Eye (tissue), 1 donor: ENCODE data around the gene NKX2-1.
A peak's percentile ranks its signal among the peaks of the same experiment; 100 is the strongest.
"Not testable (repeated sequence)": the region's sequence is repeated elsewhere in the genome, so short reads cannot be mapped to it uniquely, and the experiment has no call there.

ENCODE experiments used
- DNase-seq: peaks from one replicate; pipeline ENCODE4 v3.0.0-alpha.2; 2015

NKX2-1 gene

DNA sequence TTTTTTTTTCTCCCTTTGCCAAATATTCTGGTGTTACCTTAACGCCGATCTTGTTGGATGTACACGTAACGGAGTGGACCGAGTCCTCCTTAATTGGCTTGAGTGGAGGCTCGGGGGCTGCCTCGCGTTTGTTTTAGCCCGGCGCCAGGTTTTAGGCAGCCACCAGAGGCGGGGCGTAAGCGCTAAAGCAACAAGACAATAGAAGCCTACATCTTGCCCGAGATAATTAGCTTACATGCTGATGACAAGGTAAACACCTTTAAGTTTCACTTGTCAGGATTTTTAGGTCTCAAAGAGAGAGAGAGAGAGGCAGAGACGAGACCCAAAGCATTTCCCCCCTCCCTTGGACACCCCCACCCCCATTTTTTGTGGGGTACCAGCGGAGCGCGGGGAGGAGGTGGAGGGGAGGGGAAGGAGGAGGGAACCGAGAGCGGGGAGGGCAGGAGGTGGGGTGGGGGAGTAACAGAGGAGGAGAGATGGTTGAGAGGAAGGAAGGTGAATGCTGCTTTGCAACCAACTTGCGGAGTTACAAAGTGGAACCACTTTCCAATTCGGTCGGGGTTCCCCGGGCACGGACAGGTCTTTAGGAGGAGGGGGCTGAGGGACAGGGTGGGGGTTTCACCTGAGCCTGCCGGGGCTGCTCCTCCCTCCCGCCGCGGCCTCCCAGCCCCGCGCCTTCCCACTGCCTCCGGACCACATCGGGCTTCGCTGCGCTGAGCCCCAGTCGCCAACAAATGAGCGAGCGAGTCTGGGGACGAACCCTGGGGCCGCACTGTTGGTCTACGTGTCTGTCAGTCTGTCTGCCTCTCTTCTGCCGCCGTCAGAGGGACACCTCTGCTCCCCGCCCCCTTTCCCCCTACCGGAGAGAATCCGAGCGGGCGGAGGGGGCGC is at the start of gene NKX2-1:
Gene NKX2-1, minus strand, starts transcription at position 802 of the 891 bp plus-strand sequence. Its CDS starts 103 bp downstream, at position 699.
- peak; percentile 60 for DNase-seq

DNA sequence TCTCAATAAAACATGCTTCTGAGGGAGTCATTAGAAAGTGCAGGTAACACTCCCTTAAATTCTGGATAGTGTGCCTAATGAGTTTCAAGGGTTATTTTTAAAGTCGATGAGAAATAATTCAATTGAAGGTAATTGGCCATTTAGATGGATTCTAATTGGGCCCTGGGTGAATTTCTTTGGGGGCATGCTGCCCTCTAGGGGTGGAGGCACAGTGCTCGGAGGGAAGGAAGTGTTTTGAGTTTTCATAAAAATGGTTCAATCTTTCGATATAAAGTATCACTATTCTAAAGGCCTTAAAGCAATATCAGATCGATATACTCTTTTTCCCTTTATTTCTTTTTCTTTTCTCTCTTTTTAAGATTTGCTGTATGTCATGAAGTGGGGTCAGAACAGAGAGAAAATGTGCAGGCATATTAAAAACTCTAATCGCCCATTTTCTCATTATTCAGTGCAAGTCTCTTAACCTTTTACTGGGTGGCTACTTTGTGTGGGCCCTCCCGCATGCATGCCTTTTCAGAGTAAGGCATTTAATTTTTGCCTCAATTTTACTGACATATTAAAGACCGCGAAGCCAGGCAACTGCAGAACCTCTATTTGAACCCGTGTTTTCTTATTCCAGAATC is 36.9 kb upstream of the NKX2-1 start:
- DNase-seq = peak; percentile 57

DNA sequence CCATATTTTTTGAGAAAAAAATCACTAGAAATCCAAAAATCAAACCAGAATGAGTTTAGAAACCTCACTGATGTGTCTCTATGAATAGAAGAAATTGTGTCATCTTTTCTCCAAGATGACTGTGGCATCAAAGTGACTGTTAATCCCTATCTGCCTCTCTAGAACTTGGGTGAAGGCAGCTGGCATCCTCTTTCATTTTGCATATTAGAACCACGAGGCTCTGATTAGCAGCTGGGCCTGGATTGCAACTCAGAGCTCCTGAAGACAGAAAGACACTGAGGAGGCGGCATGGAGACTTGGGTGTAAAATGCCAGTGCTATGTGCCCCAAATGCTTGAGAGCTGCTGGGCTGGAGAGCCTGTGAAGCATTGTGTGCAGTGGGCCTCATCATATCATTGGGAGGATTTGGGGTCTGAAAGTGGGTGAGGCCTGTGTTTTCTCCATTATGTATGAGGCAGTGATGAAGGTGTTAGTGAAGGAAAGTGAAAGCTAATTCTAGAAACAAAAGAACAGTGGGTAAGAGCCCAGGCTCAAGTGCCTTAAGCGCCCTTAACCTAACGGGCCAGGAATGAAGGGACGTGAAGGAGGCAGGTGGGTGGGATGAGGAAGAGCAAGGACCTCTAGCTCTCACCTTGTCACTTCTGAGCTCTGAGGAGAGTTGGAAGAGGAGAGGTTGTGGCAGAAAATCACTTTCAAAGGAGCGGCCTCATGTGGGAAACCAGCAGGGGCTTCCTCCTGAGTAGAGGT is 36.1 kb upstream of the NKX2-1 start:
- DNase-seq = no peak

DNA sequence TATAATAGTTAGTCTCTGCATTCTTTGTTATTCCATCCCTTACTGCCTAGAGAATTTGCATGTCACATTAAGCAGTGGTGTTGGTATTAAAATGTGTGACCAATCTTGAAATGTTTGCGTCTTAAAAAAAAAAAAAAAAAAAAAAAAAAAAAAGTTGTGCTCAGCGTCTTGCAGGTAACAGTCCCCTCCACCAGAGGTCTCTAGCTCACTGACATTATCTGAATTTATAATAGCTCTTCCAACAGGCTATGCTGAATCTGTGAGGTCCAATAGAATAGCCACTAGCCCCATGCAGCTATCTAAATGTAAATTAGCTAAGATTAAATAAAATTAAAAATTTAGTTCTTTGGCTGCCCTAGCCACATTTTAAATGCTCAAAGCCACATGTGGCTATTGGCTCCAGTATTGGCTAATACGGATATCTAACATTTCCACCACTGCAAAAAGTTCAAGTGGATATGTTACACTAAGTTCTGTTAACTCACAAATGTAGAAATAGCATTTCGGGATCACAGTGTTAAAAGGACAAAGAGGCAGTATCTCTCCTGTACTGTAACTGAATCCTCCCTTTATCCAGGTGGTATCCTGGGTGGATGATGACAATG is 33.7 kb upstream of the NKX2-1 start:
- peak; percentile 68 for DNase-seq

DNA sequence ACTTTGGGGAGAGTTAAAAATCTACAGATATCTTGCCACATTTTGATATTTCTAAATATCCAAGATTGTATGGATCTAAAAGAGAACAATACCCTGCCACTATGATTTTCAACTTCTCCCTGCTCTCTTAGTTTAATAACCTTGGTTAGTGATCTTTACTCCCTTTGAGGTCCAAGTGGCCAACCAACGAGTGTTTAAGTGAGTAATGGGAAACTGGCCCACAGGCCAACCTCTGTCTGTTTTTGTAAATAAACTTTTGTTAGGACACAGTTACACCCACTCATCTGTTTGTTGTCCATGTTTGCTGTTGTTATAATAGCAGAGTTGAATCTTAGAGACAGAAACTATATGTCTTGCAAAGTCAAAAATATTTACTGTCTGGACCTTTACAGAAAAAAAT is 30.9 kb upstream of the NKX2-1 start:
- DNase-seq = no peak

DNA sequence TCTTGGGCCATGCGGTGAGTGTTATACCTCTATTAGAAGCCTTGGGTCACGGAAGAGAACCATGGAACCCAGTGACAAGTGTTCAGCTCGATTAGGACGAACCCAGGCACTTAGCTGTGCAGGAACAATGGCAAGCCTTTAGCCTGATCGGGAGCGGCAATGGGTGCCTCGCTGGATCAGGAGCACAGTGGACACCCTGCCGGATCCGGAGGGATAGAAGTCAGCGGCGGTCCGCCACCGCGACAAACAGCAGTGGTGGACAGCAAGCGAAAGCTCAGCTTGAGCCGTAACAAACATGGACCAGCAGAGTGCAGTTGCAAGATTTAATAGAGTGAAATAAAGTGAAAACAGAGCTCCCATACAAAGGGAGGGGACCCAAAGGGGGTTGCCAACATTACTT is 24.2 kb upstream of the NKX2-1 start:
- DNase-seq = not testable (repeated sequence)

DNA sequence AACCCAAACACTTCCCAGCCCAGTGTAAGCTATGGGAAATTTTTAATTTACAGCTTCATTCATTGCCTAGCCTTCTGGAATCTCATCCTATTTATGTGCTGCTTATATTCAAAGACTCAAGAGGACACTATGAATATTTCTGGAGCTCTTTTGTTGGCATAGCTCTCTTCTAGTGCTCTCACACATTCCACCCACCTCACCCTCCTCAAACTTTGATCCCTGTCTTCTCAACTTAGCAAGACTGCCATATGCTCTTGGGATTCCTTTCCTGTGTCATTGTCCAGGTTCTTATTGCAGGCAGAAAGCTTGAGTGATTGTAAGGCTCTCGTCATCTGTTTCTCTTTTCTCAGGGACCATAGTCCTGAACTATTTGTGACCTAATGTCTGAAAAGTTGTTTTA is 18.0 kb upstream of the NKX2-1 start:
- no peak for DNase-seq

DNA sequence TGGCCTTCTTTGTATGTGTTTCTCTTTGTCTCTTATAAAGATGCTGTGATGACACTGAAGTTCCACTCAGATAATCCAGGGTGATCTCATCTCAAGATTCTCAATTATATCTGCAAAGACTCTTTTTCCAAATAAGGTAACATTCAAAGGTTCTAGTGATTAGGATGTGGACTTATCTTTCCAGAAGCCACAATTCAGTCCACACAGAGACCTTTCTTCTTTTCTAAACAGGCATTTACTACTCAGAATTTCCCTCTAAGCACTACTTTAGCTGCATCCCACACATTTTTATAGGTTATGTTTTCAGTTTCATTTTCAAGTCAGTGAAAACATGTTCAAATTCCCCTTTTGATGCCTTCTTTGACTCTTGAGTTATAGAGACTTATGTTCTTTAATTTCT is 9.0 kb upstream of the NKX2-1 start:
- no peak for DNase-seq

DNA sequence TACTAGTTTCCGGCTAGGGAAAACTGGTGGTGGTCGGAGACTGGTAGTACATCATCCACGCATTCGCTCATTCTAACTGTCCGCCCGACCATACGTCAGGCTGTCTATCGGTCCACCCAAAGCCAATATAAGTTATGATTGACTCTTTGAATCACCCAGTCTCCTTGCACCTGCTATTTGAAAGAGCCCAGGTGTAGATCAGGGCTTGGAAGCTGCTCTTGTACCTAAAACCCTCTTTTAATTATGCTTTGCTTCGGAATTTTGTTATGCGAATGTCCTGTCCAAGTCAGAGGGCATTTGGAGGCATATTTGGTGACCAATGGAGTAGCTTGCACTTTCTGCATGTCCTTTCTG is 5.7 kb upstream of the NKX2-1 start:
- DNase-seq = no peak

DNA sequence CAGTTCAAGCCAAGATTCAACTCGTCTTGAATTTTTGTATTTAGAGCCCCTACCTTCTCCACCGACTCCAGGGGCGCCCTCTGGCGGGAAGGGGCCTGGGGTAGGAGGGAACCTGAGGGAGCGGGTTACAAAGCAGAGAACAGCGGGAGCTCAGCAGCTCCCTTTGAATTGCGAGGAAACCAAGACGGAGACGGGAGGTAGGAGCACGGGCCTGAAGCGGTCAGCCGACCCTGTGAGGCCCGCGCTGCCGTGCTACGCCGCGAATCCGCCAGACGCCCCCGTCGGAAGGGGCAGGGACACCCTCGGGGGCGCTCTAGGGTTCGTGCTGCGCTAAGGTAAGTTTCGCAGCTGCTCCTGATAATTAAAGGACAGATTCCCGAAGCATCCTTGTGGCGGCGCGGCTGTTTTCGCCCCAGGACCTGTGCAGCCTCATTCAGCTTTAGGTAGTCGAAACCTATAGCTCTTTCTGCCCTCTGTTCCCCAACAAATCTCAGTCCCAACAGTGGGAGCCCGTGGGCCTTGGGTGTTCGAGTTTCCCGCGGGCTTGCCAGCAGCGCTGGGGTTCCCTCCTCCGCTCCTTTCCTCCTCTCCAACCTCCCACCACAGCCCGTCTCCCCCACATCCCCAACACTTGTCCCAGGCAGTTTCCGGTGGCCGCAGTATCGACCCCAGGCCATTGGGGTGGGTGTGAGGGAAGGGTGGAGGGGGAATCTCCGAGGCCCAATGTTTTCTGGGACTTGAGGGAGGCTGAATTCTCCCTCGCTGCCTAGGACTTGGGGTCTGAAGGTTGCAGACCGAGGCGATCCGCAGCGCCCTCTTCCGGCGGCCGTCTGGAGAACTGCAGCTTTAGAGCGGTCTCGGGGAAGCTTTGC is 5.1 kb upstream of the NKX2-1 start:
- peak; percentile 85 for DNase-seq

DNA sequence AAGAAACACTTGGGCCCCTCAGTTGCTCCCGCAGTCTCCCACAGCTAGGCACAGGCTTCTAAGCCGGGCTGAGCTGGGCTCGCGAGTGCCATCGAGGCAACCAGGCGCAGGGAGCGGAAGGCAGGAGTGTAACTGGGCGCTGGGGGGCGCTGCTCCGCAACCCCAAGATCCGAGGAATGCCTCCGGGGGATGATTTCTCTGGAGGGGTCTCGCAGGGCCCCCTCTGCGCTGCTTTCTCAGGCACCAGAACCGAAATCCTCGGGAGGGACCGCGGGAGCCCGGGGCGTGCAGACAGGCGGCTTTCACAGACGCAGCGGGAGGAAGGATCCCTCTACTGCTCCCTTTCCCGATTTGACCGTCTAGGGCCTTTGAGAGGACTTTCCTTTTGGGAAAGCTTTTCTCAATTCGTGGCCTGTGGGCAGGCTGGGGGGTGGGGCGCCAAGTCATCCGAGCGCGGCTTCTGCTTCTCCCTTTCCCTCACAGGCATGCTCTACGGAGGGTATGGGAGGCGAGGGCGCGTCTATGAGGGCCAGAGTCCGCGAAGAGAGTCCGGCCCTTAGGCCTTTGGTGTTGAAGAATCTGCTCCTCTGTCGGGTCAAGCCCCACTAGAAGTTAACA is 4.3 kb upstream of the NKX2-1 start:
- DNase-seq = peak; percentile 52

DNA sequence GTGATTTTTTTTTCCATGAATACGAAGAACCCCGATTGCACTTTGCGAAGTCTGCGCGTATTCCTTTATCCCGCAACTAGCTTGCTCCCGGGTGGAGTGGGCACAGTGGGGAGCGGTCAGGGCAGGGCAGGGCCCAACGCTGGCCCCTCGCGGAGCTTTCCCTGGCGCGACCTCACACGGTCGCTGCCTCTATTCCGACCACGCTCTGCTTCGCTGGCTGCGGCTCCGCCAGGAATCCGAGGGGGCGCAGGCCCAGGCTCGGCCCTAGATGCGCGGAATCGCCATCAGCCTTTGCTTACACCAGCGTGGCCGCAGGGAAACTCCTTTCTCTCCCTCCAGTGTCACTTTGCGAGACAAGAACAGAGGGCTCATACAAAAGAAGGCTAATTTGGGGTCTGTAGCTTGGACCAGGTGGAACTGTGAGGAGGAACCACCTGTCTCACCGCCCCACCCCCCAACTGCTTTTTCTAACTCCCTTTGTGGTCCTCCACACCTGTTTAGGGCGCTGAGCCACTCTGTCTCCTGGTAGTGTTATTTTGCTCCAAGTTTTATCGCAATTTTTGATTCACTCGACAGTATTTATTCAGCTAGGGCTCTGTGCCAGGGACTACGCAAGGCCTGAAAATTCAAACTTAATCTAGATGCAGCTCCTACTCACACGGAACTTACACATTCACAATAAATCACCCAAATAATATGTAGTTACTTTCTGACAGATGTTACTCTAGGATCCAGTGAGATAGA is 3.1 kb upstream of the NKX2-1 start:
- DNase-seq = peak; percentile 55

DNA sequence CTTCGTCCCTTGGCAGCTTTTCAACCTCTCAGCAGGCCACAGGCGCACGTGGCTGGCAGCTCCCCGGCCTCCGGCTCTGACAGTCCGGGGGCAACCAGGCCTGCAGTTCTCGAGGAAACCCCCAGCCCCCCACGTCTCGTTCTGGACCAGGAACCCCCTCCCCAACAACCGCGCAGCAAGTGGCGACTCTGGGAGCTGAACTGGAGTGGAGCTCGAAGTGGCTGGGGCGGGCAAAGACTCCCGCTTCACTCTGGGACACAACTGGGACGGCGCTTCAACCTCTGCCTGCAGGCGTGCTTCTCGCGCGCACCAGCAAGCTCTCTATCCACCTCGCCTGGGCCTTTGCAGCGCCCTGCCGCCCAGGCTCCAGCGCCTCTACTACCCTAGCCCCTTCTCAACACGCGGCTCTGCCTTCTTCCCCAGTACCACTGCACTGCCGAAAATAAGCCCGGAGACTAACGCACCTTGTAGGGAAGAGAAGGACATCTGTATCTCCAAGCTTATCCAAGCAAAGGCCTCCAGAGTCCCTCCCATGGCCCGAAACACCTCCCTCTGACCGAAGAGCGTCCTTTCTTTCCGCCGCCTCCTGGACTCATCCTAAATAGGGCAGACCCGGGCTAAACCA is 2.4 kb upstream of the NKX2-1 start:
- peak; percentile 61 for DNase-seq

DNA sequence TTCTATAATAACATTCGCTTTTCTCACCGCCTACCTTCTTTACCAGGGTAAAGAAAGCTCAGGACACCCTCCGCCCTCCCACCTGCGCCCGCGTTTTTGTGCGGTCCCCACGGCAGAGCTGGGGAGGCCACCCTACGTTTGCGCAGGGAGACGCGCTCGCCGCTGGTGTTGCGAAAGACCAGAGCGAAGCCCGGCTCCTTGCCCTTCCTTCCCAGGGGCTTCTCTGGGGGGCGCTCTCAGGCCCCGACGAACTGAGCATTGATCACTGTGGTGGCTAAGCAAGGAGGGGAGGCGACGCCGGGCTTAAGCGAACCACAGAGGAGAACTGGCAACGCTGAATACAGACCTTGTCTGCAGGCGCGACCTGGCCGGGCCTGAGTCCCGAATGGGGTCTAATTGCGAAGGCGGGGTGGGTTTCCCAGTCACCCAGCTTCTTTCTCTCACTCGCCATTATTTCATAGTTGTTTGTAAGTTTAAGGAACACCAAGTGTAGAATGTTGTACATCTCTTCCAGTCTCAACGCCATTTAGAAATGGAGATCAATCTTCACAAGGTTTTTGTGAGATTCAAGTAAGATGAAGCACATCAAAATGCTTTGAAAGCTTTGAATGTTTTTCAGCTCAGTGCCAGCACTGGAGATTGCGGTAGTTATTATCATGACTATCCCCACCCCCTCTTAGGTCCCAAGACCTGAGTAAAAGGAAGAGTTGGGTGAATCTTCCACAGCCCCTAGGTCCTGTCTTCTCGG is 1.7 kb upstream of the NKX2-1 start:
- peak; percentile 56 for DNase-seq

DNA sequence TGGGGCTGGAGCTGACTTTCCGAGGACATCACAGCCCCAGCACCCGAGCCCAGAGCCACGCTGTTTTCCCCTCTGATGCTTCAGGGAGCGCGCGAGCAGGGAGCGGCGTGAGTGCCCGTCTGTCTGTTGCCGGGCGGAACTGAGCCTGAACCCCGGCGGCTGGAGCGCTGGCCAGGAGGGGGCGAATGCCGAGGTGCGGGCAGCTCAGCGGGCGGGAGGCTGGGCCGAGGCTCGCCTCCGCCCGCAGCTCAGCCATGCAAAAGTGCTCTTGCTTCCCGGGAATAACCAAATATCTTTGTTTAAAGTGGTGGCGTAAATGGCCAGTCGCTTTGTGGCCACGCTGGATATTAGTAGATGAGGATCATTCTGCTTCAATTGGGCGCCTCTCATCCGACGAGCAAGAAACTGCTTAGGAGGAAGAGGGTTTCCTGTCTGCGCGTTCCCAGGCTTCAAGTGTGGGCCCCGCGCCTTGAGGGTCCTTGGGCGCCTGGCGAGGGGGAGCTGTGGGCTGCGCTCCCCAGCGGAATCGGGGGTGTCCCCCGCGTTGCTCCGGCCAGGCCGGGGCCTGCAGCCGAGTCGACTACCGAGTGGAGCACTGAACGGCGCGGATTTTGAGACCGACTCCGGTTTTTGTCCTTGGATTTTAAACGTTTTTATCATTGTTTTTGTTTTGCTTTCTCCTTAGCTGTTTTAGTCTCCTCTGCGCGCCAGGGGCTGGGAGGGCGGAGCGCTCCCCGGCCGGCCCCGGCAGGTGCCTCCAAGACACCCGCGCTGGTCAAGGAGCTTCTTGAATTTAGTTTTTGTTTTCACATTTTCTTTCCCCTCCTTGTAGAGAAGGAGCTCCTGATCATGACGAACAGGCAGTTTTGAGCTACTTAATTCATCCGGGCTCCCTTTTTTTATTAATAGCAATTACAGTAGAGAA is 831 bp upstream of the NKX2-1 start:
- DNase-seq = peak; percentile 76

DNA sequence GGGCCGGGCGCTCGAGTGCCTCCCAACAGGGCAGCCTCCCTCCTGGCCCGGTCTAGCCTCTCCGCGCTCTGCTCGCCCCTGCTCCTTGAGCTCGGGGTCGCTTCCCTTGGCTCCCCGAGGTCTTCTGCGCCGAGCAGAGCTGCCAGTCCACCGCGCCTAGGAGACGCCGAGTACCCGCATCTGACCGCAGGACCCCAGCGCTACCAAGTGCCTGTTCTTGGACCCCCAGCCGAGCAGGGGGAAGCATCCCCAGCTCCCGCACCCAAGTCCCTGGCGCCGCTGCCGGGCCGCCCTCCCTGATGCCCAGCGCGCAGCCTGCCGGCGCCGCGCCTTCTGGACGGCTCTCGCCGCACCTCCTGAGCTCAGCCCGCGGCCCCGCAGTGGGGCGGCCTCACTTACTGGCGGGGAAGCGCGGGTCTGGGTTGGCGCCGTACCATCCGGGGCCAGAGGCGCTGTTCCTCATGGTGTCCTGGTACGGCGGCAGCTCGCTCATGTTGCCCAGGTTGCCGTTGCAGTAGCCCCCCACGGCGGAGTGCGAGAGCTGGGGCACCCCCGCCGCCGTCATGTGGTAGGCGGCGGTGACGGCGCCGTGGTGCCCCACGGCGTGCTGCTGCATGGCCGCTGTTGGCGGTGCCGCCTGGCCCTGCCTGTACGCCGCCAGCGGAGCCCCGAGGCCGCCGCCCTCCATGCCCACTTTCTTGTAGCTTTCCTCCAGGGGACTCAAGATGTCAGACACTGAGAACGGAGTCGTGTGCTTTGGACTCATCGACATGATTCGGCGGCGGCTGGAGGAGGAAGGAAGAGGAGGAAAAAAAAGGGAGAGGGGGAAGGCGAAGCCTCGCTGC is 1.2 kb downstream of the NKX2-1 start:
- peak; percentile 36 for DNase-seq

DNA sequence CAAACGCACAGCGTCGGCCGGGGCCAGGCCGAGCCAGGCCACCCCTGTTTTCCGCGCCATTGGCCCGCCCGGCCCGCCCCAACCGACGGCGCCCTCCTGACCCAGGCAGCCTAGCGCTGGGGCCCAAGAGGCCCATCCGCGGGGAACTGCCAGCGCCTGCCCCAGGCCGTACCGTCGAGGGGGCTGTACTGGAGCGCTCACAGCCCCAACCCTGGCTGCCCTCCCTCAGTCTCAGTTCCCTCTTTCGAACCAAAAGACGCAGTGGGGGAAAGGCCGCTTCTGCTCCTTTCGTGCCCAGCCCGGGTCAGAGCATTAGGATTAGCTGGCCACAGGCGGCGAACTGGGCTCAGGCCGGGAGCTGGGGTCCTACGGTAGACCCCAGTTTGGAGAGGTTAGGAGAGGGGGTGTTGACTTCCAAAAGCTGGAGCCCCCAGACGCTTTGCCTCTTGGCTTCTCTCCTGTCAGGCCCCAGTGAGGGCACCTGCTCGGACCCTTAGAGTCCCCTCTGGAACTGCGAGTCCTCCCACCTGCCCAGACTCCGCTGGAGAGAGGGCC is 1.9 kb downstream of the NKX2-1 start:
- peak; percentile 25 for DNase-seq
